T-helper 2 cell (primary cell): ENCODE data around the gene TMEM174.

Experiments
- DNase-seq, 5 experiments: peaks; one replicate each; pipeline versions ENCODE4 v3.0.0 to v3.0.0-alpha.2; 2012 to 2022

The TMEM174 gene

GRCh38 chr5:73154208-73155006 lies 18.6 kb upstream of the TMEM174 start:
- no peak for DNase-seq

- DNase-seq: no peak
These were observed 17.4 kb upstream of the TMEM174 start for GRCh38 chr5:73155271-73156222.

GRCh38 chr5:73157414-73158303 lies 15.3 kb upstream of the TMEM174 start:
- no peak for DNase-seq

GRCh38 chr5:73158313-73158712 lies 14.7 kb upstream of the TMEM174 start:
- no peak for DNase-seq

- peak in 3 of 5 experiments; percentile 41 to 95 (median 46) for DNase-seq
These were observed 12.7 kb upstream of the TMEM174 start for GRCh38 chr5:73160239-73160671.

- DNase-seq: peak in 2 of 5 experiments; percentile 12 to 17
These were observed 2.5 kb upstream of the TMEM174 start for GRCh38 chr5:73170522-73170921.

- no peak for DNase-seq
These were observed 1.5 kb upstream of the TMEM174 start for GRCh38 chr5:73171495-73171894.

GRCh38 chr5:73174100-73174815 lies 1.3 kb downstream of the TMEM174 start:
- DNase-seq: no peak

GRCh38 chr5:73176250-73176649 lies 3.3 kb downstream of the TMEM174 start:
- DNase-seq: no peak

- peak in 1 of 5 experiments; percentile 7 for DNase-seq
These were observed 5.3 kb downstream of the TMEM174 start for GRCh38 chr5:73178265-73178664.

- no peak for DNase-seq
These were observed 6.7 kb downstream of the TMEM174 start for GRCh38 chr5:73179730-73180129.

- no peak for DNase-seq
These were observed 7.6 kb downstream of the TMEM174 start for GRCh38 chr5:73180566-73180965.

- no peak for DNase-seq
These were observed 9.3 kb downstream of the TMEM174 start for GRCh38 chr5:73182307-73182706.

- DNase-seq: no peak
These were observed 10.0 kb downstream of the TMEM174 start for GRCh38 chr5:73183000-73183399.

- DNase-seq: no peak
These were observed 10.5 kb downstream of the TMEM174 start for GRCh38 chr5:73183481-73183891.

- DNase-seq: no peak
These were observed 14.0 kb downstream of the TMEM174 start for GRCh38 chr5:73186976-73187375.

- no peak for DNase-seq
These were observed 16.0 kb downstream of the TMEM174 start for GRCh38 chr5:73188764-73189531.

- DNase-seq: no peak
These were observed 16.9 kb downstream of the TMEM174 start for GRCh38 chr5:73189871-73190376.

- DNase-seq: no peak
These were observed 19.4 kb downstream of the TMEM174 start for GRCh38 chr5:73192370-73192769.

GRCh38 chr5:73193592-73193991 lies 20.6 kb downstream of the TMEM174 start:
- no peak for DNase-seq

- DNase-seq: no peak
These were observed 23.2 kb downstream of the TMEM174 start for GRCh38 chr5:73196201-73196600.
